Astrocyte of the spinal cord (primary cell): ENCODE measurements around the gene NECTIN4.

Experiments
- DNase-seq: peaks from one replicate; pipeline ENCODE4 v3.0.0; 2011; ENCODE audit warnings: low read depth, low spot score
- H3K4me3 ChIP-seq: 2 replicates; pipeline ENCODE4 v1.5.1; 2011; ENCODE audit warnings: low read depth, mild to moderate bottlenecking, low read length, moderate library complexity
- CTCF ChIP-seq: IDR thresholded peaks from 2 replicates; pipeline ENCODE4 v1.5.1; 2012; ENCODE audit warnings: low read depth, mild to moderate bottlenecking, low read length, inconsistent platforms
- in situ Hi-C: cut with HindIII; loops from 2 replicates; pipeline ENCODE4 v1.10.0; 2017; ENCODE audit warnings: low sequenced_read_pairs

The NECTIN4 gene

DNA sequence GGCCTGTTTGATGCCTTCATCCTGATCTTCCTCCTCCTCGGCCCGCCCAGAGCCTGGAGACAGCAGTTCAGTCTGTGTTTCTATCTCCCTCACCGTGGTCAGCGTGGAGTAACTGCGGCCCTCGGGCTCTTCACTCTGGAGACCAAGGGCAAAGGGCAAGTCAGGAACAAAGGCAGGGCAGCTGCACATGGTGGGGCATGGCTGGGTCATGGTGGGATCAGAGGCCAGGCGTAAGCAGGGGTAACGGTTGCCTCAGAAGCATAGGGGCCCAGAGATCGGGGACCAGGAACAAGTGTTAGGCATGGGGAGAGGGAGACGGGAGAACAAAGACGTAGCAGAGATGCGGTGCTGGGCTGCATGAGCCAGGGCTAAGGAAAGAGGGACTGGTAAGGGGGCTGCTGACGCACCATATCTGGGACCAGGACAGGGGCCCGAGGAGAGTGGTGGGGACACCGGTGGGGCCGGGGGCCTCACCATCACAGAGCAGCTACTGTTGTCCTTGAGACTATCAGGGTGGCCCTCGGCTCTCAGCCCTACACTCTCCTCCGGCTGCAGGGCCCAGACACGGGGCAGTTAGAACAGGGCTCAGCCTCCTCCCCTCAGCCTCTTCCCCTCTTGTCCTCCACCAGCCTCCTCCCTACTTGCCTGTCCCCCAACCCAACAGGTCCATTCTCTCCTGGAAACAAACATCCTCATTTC, 16.5 kb downstream of the NECTIN4 start:
- no peak for DNase-seq
- TF ChIP-seq CTCF = no peak
- in situ Hi-C loops = no loop called here
- no peak overlapping the region for H3K4me3 ChIP-seq

- in situ Hi-C loops = no loop called here
- peak; percentile 54 for TF ChIP-seq CTCF
- no peak overlapping the region for H3K4me3 ChIP-seq
- DNase-seq = peak; percentile 21
Measured at GRCh38 chr1:161071886-161072371, 17.4 kb downstream of the NECTIN4 start.

DNA sequence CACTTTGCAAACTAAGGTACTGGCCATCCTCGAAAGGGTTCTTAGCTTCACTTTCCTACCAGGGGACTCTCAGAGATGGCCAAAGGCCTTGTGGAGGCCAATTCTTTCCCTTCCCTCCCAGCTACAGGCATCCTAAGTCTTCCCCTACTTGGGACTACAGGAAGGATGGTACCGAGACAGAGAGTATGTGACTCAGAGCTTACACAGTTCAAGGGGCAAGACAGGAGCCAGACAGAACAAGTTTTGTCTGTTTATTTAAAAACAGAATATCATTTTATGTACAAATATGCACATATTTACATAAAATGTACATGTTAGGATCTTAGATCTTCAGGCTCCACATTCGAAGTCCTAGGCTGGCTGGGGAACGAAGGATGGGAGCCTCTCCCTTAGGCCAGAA, 18.6 kb downstream of the NECTIN4 start:
- TF ChIP-seq CTCF = no peak
- in situ Hi-C loops = no loop called here
- no peak overlapping the region for H3K4me3 ChIP-seq
- no peak for DNase-seq

DNA sequence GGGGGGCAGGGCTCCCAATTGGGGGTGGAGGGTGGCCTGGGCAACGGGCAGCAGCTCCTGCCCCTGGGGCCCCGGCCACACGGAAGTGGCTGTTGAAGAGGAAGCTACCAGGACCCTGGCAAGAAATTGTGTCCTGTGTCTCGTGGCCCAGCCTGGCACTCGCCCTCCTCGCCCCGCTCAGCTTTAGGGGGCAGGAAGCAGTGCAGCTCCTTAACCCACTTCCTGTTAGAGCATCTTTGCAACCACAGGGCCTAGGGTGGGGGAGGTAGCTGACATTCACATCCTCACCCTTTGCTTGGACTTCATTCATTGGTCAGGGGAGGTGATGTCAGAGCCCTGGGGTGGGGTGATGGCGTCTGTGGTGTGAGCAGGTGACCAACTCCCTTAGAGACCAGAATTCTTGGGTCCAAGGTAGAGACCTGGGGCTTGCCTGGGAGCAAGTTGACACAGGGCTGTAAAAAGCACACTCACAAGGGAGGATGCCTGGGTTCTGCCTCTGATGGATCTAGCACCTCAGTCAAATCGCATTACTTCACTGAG, 19.6 kb downstream of the NECTIN4 start, which contains the start of gene ARHGAP30:
Gene ARHGAP30 (minus strand): TSS at position 161 of the 540 bp plus-strand sequence. CDS start 267 bp downstream, outside the sequence.
- in situ Hi-C loops = no loop called here
- no peak within 1 kb of the TSS for H3K4me3 ChIP-seq
- no peak for DNase-seq
- no peak for TF ChIP-seq CTCF

GRCh38 chr1:161069241-161069640, 20.1 kb downstream of the NECTIN4 start:
- TF ChIP-seq CTCF = no peak
- no peak overlapping the region for H3K4me3 ChIP-seq
- in situ Hi-C loops = no loop called here
- no peak for DNase-seq

GRCh38 chr1:161068306-161069234, 20.8 kb downstream of the NECTIN4 start:
- DNase-seq = no peak
- in situ Hi-C loops = no loop called here
- no peak overlapping the region for H3K4me3 ChIP-seq
- TF ChIP-seq CTCF = no peak
